WTC11 (cell line): Measurements from ENCODE around the gene CENPF. TPM values are rescaled to one million over a fixed set of nuclear protein-coding genes. Genes with fewer than 3 reads are reported as not detected.

Source experiments
- ATAC-seq: fragments of 200-7000 bp; cut with Tn5 transposase; 2 replicates; pipeline ENCODE4 v1.10.0; 2021; ENCODE audit warnings: mild to moderate bottlenecking, moderate library complexity
- CTCF ChIA-PET: fragments of 300-600 bp; sonication (Branson Sonifier 250); formaldehyde crosslinking; loops from one replicate; lab custom pipeline; 2021; ENCODE audit warnings: antibody characterized with exemption; lab: Charles Lee
- POLR2A ChIA-PET: fragments of 350-600 bp; sonication (Branson Sonifier 250); formaldehyde crosslinking; loops from one replicate; lab custom pipeline; 2021; ENCODE audit warnings: antibody characterized with exemption; lab: Charles Lee
- DNase-seq: peaks from one replicate; pipeline ENCODE4 v3.0.0; 2021; ENCODE audit warnings: low spot score
- H3K27ac Mint-ChIP-seq: 2 replicates; pipeline ENCODE4 v1.8.0; 2021; ENCODE audit warnings: mixed read lengths
- H3K27me3 Mint-ChIP-seq: 2 replicates; pipeline ENCODE4 v1.8.0; 2021; ENCODE audit warnings: low read depth, mild to moderate bottlenecking, moderate library complexity, mixed read lengths
- H3K36me3 Mint-ChIP-seq: 2 replicates; pipeline ENCODE4 v1.8.0; 2021; ENCODE audit warnings: mixed read lengths
- H3K4me1 Mint-ChIP-seq: 2 replicates; pipeline ENCODE4 v1.8.0; 2022; ENCODE audit warnings: mixed read lengths
- H3K4me3 Mint-ChIP-seq: 2 replicates; pipeline ENCODE4 v1.8.0; 2021; ENCODE audit warnings: mild to moderate bottlenecking, moderate library complexity, mixed read lengths
- H3K9me3 Mint-ChIP-seq: 2 replicates; pipeline ENCODE4 v1.8.0; 2021; ENCODE audit warnings: mixed read lengths
- ARID4B ChIP-seq: sonication (generic); formaldehyde crosslinking; IDR thresholded peaks from 2 replicates; pipeline ENCODE4 v1.8.0; 2023; ENCODE audit warnings: missing genetic modification reagents, mild to moderate bottlenecking, borderline replicate concordance
- EMX1 ChIP-seq: fragments of 250-450 bp; sonication (Bioruptor Pico); IDR thresholded peaks from 2 replicates; pipeline ENCODE4 v1.8.0; 2021; ENCODE audit warnings: mild to moderate bottlenecking
- ESRRA ChIP-seq: sonication (generic); formaldehyde crosslinking; IDR thresholded peaks from 2 replicates; pipeline ENCODE4 v1.8.1; 2022; ENCODE audit warnings: mild to moderate bottlenecking, missing genetic modification reagents, borderline replicate concordance
- FOXJ3 ChIP-seq: sonication (generic); formaldehyde crosslinking; IDR thresholded peaks from 2 replicates; pipeline ENCODE4 v1.9.0; 2021; ENCODE audit warnings: missing genetic modification reagents, mild to moderate bottlenecking, borderline replicate concordance
- HMGA2 ChIP-seq: fragments of 250-450 bp; sonication (Bioruptor Pico); IDR thresholded peaks from 2 replicates; pipeline ENCODE4 v1.4.0; 2021; ENCODE audit warnings: mild to moderate bottlenecking, moderate library complexity
- MAX ChIP-seq: sonication (generic); formaldehyde crosslinking; IDR thresholded peaks from 2 replicates; pipeline ENCODE4 v1.8.0; 2022; ENCODE audit warnings: mild to moderate bottlenecking, missing genetic modification reagents
- MXD4 ChIP-seq: fragments of 250-450 bp; sonication (Bioruptor Pico); IDR thresholded peaks from 2 replicates; pipeline ENCODE4 v1.8.0; 2021; ENCODE audit warnings: mild to moderate bottlenecking, moderate library complexity, borderline replicate concordance
- MYBL2 ChIP-seq: sonication (generic); formaldehyde crosslinking; IDR thresholded peaks from 2 replicates; pipeline ENCODE4 v1.8.1; 2023; ENCODE audit warnings: mild to moderate bottlenecking, moderate library complexity, missing genetic modification reagents
- NR3C1 ChIP-seq: sonication (generic); formaldehyde crosslinking; conservative IDR thresholded peaks from 2 replicates; pipeline ENCODE4 v1.8.1; 2023; ENCODE audit warnings: low read depth, mild to moderate bottlenecking, missing genetic modification reagents
- PRDM15 ChIP-seq: sonication (generic); formaldehyde crosslinking; IDR thresholded peaks from 2 replicates; pipeline ENCODE4 v1.8.0; 2022; ENCODE audit warnings: missing genetic modification reagents
- PREB ChIP-seq: sonication (generic); formaldehyde crosslinking; IDR thresholded peaks from 2 replicates; pipeline ENCODE4 v1.8.1; 2022; ENCODE audit warnings: mild to moderate bottlenecking, missing genetic modification reagents, moderate library complexity, borderline replicate concordance
- PRRX2 ChIP-seq: fragments of 250-450 bp; sonication (Bioruptor Pico); IDR thresholded peaks from 2 replicates; pipeline ENCODE4 v1.8.0; 2021; ENCODE audit warnings: mild to moderate bottlenecking
- SMAD3 ChIP-seq: sonication (generic); formaldehyde crosslinking; IDR thresholded peaks from 2 replicates; pipeline ENCODE4 v1.8.0; 2022; ENCODE audit warnings: missing genetic modification reagents, mild to moderate bottlenecking, borderline replicate concordance
- USF1 ChIP-seq: sonication (generic); formaldehyde crosslinking; IDR thresholded peaks from 2 replicates; pipeline ENCODE4 v1.8.0; 2022; ENCODE audit warnings: mild to moderate bottlenecking, missing genetic modification reagents
- ZBTB43 ChIP-seq: sonication (generic); formaldehyde crosslinking; IDR thresholded peaks from 2 replicates; pipeline ENCODE4 v1.8.1; 2023; ENCODE audit warnings: mild to moderate bottlenecking, missing genetic modification reagents
- ZNF219 ChIP-seq: sonication (generic); formaldehyde crosslinking; IDR thresholded peaks from 2 replicates; pipeline ENCODE4 v1.8.0; 2023; ENCODE audit warnings: missing genetic modification reagents, mild to moderate bottlenecking, borderline replicate concordance
- ZNF317 ChIP-seq: sonication (generic); formaldehyde crosslinking; IDR thresholded peaks from 2 replicates; pipeline ENCODE4 v1.8.1; 2023; ENCODE audit warnings: low read depth, mild to moderate bottlenecking, moderate library complexity, missing genetic modification reagents, borderline replicate concordance
- ZNF425 ChIP-seq: fragments of 250-450 bp; sonication (Bioruptor Pico); conservative IDR thresholded peaks from 2 replicates; pipeline ENCODE4 v1.9.0; 2021; ENCODE audit warnings: mild to moderate bottlenecking
- total RNA-seq: library from RNA; stranded (reverse); gene quantifications from 3 replicates; pipeline ENCODE4 v1.2.3, GENCODE V29; 2021

Gene CENPF
- total RNA-seq, 1 experiment from 2014 or later = 166 TPM

GRCh38 chr1:214615109-214615508 lies 12.1 kb downstream of the CENPF start:
- ChIA-PET POLR2A (no interaction called here), CTCF (no interaction called here)
- Mint-ChIP-seq H3K4me1 (peaks cover 11% of the 10 kb centered on the region), H3K9me3 (no peaks in the 10 kb centered on the region), H3K27ac (no peak overlapping the region), H3K27me3 (no peaks in the 10 kb centered on the region), H3K36me3 (peaks cover 61% of the 10 kb centered on the region), H3K4me3 (no peak overlapping the region)
- no peak for DNase-seq
- TF ChIP-seq MYBL2 = no peak
- TF ChIP-seq ZNF425 (CRISPR knock-in tag) = no peak
- TF ChIP-seq MXD4 = no peak
- TF ChIP-seq HMGA2 = no peak
- no peak for TF ChIP-seq NR3C1 (CRISPR knock-in tag)
- TF ChIP-seq EMX1 = no peak
- TF ChIP-seq PREB (CRISPR knock-in tag) = no peak
- no peak for TF ChIP-seq ZBTB43 (CRISPR knock-in tag)
- no peak for TF ChIP-seq USF1
- no peak for TF ChIP-seq ESRRA (CRISPR knock-in tag)
- TF ChIP-seq ARID4B = no peak
- TF ChIP-seq MAX (CRISPR knock-in tag) = no peak
- no peak for TF ChIP-seq SMAD3 (CRISPR knock-in tag)
- TF ChIP-seq FOXJ3 (CRISPR knock-in tag) = no peak
- TF ChIP-seq PRDM15 (CRISPR knock-in tag) = no peak
- TF ChIP-seq ZNF219 (CRISPR knock-in tag) = no peak
- no peak for TF ChIP-seq ZNF317
- no peak for TF ChIP-seq PRRX2 (CRISPR knock-in tag)
- TF ChIP-seq, all 79 proteins: peak for 0
- ATAC-seq = no peak
